CD4-positive, alpha-beta T cell (primary cell): ENCODE measurements around the gene SART1. TPM values are rescaled to one million over a fixed set of nuclear protein-coding genes. Genes with fewer than 3 reads are reported as not detected.

Experiments
- ATAC-seq: fragments of 200-7000 bp; cut with Tn5 transposase; one replicate; pipeline ENCODE4 v1.10.0; 2022; ENCODE audit warnings: mild to moderate bottlenecking; ENCODE audit not compliant: poor library complexity
- CTCF ChIA-PET: fragments of 350-600 bp; sonication (Branson Sonifier 250); formaldehyde crosslinking; loops from one replicate; lab custom pipeline; 2021; ENCODE audit warnings: antibody characterized with exemption, inconsistent platforms; lab: Charles Lee
- POLR2A ChIA-PET: fragments of 350-600 bp; sonication (Branson Sonifier 250); formaldehyde crosslinking; loops from one replicate; lab custom pipeline; 2021; ENCODE audit warnings: antibody characterized with exemption, inconsistent platforms; lab: Charles Lee
- DNase-seq, 14 experiments: peaks; one replicate each; pipeline ENCODE4 v3.0.0-alpha.2; 2013 to 2020; ENCODE audit warnings: mixed read lengths in 2 of 14
- H3K27ac ChIP-seq, 2 donors: one replicate each; pipeline versions ENCODE4 v1.5.1 to v1.7.0; 2013; ENCODE audit warnings: low read length in 2 of 2, low read depth in 1 of 2, mild to moderate bottlenecking in 1 of 2
- H3K27me3 ChIP-seq, 2 experiments: 1 replicate in 1 of 2; 2 replicates in 1 of 2; pipeline versions ENCODE4 v1.6.1 to v1.7.0; 2013; ENCODE audit warnings: low read length in 2 of 2, control low read depth in 1 of 2, mild to moderate bottlenecking in 1 of 2, moderate library complexity in 1 of 2; ENCODE audit not compliant: insufficient read depth in 2 of 2, control insufficient read depth in 1 of 2
- H3K36me3 ChIP-seq: one replicate; pipeline ENCODE4 v1.6.1; 2013; ENCODE audit warnings: low read length, control low read depth; ENCODE audit not compliant: insufficient read depth
- H3K4me1 ChIP-seq: one replicate; pipeline ENCODE4 v1.6.1; 2013; ENCODE audit warnings: low read length, control low read depth; ENCODE audit not compliant: insufficient read depth
- H3K4me3 ChIP-seq: one replicate; pipeline ENCODE4 v1.5.1; 2013; ENCODE audit warnings: mild to moderate bottlenecking, low read length, moderate library complexity
- H3K9me3 ChIP-seq, 2 experiments: 1 replicate in 1 of 2; 2 replicates in 1 of 2; pipeline versions ENCODE4 v1.6.1 to v1.7.0; 2013; ENCODE audit warnings: low read length in 2 of 2, mild to moderate bottlenecking in 2 of 2, control low read depth in 1 of 2, moderate library complexity in 1 of 2; ENCODE audit not compliant: control insufficient read depth in 1 of 2, insufficient read depth in 1 of 2
- H3K27ac Mint-ChIP-seq: one replicate; pipeline ENCODE4 v1.8.0; 2020; ENCODE audit warnings: mixed read lengths
- H3K27me3 Mint-ChIP-seq: one replicate; pipeline ENCODE4 v1.8.0; 2021; ENCODE audit warnings: mixed read lengths
- H3K36me3 Mint-ChIP-seq: one replicate; pipeline ENCODE4 v1.8.0; 2021; ENCODE audit warnings: low read depth, mixed read lengths
- H3K4me1 Mint-ChIP-seq: one replicate; pipeline ENCODE4 v1.8.0; 2021; ENCODE audit warnings: low read depth, mixed read lengths
- H3K4me3 Mint-ChIP-seq: one replicate; pipeline ENCODE4 v1.8.0; 2020; ENCODE audit warnings: mild to moderate bottlenecking, mixed read lengths
- H3K9me3 Mint-ChIP-seq: one replicate; pipeline ENCODE4 v1.8.0; 2020; ENCODE audit warnings: mixed read lengths
- CTCF ChIP-seq: fragments of 200-600 bp; IDR thresholded peaks from one replicate; pipeline ENCODE4 v1.8.0; 2022; ENCODE audit warnings: antibody characterized with exemption, mild to moderate bottlenecking
- intact Hi-C, 2 experiments: fragments of 100-400 bp; cut with DNase I in 1 of 2; cut with micrococcal nuclease in 1 of 2; formaldehyde crosslinking; loops; one replicate each; pipeline versions ENCODE4 v1.15.1 to v1.9.0; 2023 to 2025; cut with DNase I, micrococcal nuclease
- total RNA-seq, 174 experiments: library from RNA in 2 of 174; stranded (reverse) in 2 of 174; gene quantifications; one replicate each; pipeline ENCODE4 v1.2.3 and lab custom pipeline; 2021 to 2026

The SART1 gene
- total RNA-seq, 2 experiments from 2014 or later: 78.6 to 80.2 TPM

- ATAC-seq: no peak
- POLR2A ChIA-PET: no interaction called here
- Histone ChIP-seq H3K4me1 (peaks cover 23% of the 10 kb centered on the region), H3K4me3 (no peak overlapping the region), H3K27ac (no peak overlapping the region), H3K27me3 (no peaks in the 10 kb centered on the region), H3K36me3 (no peaks in the 10 kb centered on the region), H3K9me3 (no peaks in the 10 kb centered on the region)
- no peak for TF ChIP-seq CTCF
- no peak for DNase-seq
- CTCF ChIA-PET: no interaction called here
- Mint-ChIP-seq H3K4me3 (no peak overlapping the region), H3K27me3 (no peaks in the 10 kb centered on the region), H3K4me1 (peaks cover 19% of the 10 kb centered on the region), H3K27ac (no peak overlapping the region), H3K9me3 (no peaks in the 10 kb centered on the region), H3K36me3 (no peaks in the 10 kb centered on the region)
- intact Hi-C loops: no loop called here
Observed at GRCh38 chr11:65953471-65953870, 8.1 kb upstream of the SART1 start.

GRCh38 chr11:65954771-65955170 lies 6.8 kb upstream of the SART1 start:
- Histone ChIP-seq H3K9me3 (no peaks in the 10 kb centered on the region), H3K27me3 (no peaks in the 10 kb centered on the region), H3K27ac (no peak overlapping the region), H3K36me3 (no peaks in the 10 kb centered on the region), H3K4me3 (no peak overlapping the region), H3K4me1 (peaks cover 24% of the 10 kb centered on the region)
- CTCF ChIA-PET: interaction anchor here (0.7 kb wide), 2 partner anchors 54 to 95 kb away, joined by 3 read pairs; partner anchors contain the start of gene MUS81
- POLR2A ChIA-PET: no interaction called here
- ATAC-seq (no peak), DNase-seq (no peak)
- no peak for TF ChIP-seq CTCF
- Mint-ChIP-seq H3K27me3 (no peaks in the 10 kb centered on the region), H3K4me3 (no peak overlapping the region), H3K9me3 (no peaks in the 10 kb centered on the region), H3K36me3 (no peaks in the 10 kb centered on the region), H3K27ac (no peak overlapping the region), H3K4me1 (peaks cover 21% of the 10 kb centered on the region)
- intact Hi-C loops: no loop called here

- DNase-seq: no peak
- POLR2A ChIA-PET: interaction anchor here (0.5 to 1.3 kb wide), 3 partner anchors 53 to 100 kb away, joined by 3 read pairs; partner anchors contain the start of gene CCDC85B
- Mint-ChIP-seq H3K4me3 (peak overlapping the region; percentile 15), H3K36me3 (peaks cover 19% of the 10 kb centered on the region), H3K4me1 (peaks cover 42% of the 10 kb centered on the region), H3K27me3 (no peaks in the 10 kb centered on the region), H3K9me3 (no peaks in the 10 kb centered on the region), H3K27ac (peak overlapping the region; percentile 92)
- no peak for ATAC-seq
- H3K27me3 ChIP-seq: no peaks in the 10 kb centered on the region
- no peak overlapping the region for H3K4me3 ChIP-seq
- intact Hi-C loops: no loop called here
- H3K9me3 ChIP-seq: no peaks in the 10 kb centered on the region
- H3K27ac ChIP-seq: no peak overlapping the region
- no peaks in the 10 kb centered on the region for H3K36me3 ChIP-seq
- CTCF ChIA-PET: interaction anchor here (0.9 kb wide), 1 partner anchor 74 kb away, joined by 3 read pairs; no protein-coding TSS in a partner anchor
- peaks cover 45% of the 10 kb centered on the region for H3K4me1 ChIP-seq
- TF ChIP-seq CTCF: no peak
Observed at GRCh38 chr11:65958291-65958690, 3.2 kb upstream of the SART1 start.
